ENCODE results near the gene COLEC11. TPM values are rescaled to one million over a fixed set of nuclear protein-coding genes. Genes with fewer than 3 reads are reported as not detected.
A peak's percentile ranks its signal among the peaks of the same experiment; 100 is the strongest.

Gene COLEC11
- total and polyA plus RNA-seq, 12 donors = 16.8 to 155 (median 69.3) TPM

DNA sequence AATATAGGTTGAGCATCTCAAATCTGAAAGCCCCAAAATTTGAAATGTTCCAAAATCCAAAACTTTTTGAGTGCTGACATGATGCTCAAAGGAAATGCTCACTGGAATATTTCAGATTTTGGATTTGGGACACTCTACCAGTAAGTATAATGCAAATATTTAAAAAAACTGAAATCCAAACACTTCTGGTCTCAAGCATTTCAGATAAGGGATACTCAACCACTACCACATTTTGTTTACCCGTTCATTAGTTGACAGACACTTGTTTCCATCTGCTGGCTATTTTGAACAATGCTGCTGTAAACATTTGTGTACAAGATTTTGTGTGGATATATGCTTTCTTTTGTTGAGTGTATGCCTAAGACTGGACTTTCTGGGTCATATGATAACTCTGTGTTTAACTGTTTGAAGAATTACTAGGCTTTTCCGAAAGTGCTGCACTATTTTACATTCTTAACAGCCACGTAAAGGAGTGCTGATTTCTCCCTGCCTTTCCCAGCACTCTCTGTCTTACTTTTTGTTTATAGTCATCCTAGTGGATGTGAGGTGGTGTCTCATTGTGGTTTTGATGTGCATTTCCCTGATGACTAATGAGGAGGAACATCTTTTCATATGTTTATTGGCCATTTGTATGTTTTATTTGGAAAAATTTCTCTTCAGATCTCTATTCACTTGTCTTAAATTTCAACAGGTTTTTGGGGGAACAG is 89.0 kb downstream of the COLEC11 start:
- Histone ChIP-seq H3K36me3 (replicated peaks in 1 of 2) (no peaks in the 10 kb centered on the region), H3K4me3 (no peak overlapping the region), H3K4me1 (replicated peaks in 1 of 2) (no peaks in the 10 kb centered on the region), H3K27me3 (no peaks in the 10 kb centered on the region), H3K27ac (no peak overlapping the region), H3K9me3 (replicated peaks in 1 of 3) (no peaks in the 10 kb centered on the region)
- no peak for DNase-seq
- TF ChIP-seq, protein P1, sequence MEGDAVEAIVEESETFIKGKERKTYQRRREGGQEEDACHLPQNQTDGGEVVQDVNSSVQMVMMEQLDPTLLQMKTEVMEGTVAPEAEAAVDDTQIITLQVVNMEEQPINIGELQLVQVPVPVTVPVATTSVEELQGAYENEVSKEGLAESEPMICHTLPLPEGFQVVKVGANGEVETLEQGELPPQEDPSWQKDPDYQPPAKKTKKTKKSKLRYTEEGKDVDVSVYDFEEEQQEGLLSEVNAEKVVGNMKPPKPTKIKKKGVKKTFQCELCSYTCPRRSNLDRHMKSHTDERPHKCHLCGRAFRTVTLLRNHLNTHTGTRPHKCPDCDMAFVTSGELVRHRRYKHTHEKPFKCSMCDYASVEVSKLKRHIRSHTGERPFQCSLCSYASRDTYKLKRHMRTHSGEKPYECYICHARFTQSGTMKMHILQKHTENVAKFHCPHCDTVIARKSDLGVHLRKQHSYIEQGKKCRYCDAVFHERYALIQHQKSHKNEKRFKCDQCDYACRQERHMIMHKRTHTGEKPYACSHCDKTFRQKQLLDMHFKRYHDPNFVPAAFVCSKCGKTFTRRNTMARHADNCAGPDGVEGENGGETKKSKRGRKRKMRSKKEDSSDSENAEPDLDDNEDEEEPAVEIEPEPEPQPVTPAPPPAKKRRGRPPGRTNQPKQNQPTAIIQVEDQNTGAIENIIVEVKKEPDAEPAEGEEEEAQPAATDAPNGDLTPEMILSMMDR (IDR thresholded peaks at IDR 0.05) = no peak
- no peak for TF ChIP-seq POLR2A (IDR thresholded peaks at IDR 0.05)
- WGBS, 4 donors = 59 to 77% (median 65%) methylated on average over 3 of the region's 3 CpGs
- intact Hi-C loops (cut with DNase I) = no loop called here

DNA sequence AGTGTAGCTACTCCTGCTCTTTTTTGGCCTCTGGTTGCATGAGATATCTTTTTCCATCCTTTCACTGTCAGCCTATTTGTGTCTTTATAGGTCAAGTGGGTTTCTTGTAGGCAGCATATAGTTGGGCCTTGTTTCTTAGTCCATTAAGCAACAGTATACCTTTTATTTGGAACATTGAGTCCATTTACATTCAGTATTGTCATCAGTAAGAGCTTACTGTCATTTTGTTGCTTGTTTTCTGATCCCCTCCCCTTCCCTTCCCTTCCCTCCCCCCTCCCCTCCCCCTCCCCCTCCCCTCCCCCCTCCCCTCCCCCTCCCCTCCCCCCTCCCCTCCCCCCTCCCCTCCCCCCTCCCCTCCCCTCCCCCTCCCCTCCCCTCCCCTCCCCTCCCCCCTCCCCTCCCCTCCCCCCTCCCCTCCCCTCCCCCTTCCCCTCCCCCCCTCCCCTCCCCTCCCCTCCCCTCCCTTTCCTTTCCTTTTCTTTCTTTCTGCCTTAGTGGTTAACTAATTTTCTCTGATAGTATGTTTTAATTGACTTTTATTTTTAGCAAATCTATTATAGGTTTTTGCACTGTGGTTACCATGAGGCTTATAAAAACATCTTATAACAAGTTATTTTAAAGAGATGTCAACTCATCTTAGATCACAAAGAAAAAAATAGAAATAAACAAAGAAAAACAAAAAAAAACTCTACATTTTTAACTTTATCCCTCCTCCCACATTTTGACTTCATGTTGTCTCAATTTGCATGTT is 95.3 kb downstream of the COLEC11 start:
- intact Hi-C loops (cut with DNase I) = no loop called here
- Histone ChIP-seq H3K36me3 (replicated peaks in 1 of 2) (no peaks in the 10 kb centered on the region), H3K4me1 (replicated peaks in 1 of 2) (no peaks in the 10 kb centered on the region), H3K27me3 (no peaks in the 10 kb centered on the region), H3K27ac (no peak overlapping the region), H3K4me3 (no peak overlapping the region), H3K9me3 (replicated peaks in 1 of 3) (no peaks in the 10 kb centered on the region)
- no peak for TF ChIP-seq POLR2A (IDR thresholded peaks at IDR 0.05)
- TF ChIP-seq, protein P1 (IDR thresholded peaks at IDR 0.05) = no peak
- DNase-seq = no peak

DNA sequence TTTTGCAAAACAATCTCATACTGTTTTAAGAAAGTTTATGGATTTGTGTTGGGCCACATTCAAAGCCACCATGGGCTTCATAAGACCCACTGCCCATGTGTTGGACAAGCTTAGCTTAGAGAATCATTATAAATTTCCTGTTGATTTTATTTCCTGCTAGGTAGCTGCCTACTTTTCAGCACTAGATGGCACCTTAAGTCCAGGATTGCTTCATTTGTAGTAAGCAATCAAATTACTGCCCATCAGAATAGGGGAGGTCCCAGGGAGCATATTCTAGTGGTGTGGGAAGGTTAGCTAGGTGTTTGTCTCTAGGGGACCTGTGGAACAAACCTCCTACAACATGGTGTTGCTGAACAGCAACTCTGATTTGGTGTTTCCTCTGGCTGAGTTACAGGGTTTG is 97.5 kb downstream of the COLEC11 start:
- Histone ChIP-seq H3K9me3 (replicated peaks in 1 of 3) (no peaks in the 10 kb centered on the region), H3K27me3 (no peaks in the 10 kb centered on the region), H3K4me3 (no peak overlapping the region), H3K27ac (no peak overlapping the region), H3K4me1 (replicated peaks in 1 of 2) (no peaks in the 10 kb centered on the region), H3K36me3 (replicated peaks in 1 of 2) (no peaks in the 10 kb centered on the region)
- intact Hi-C loops (cut with DNase I) = no loop called here
- TF ChIP-seq, protein P1 (IDR thresholded peaks at IDR 0.05) = peak in 5 of 6 experiments; percentile 17 to 42 (median 30)
- no peak for TF ChIP-seq POLR2A (IDR thresholded peaks at IDR 0.05)
- no peak for DNase-seq

Small RNA genes lying within 50 kb of the gene (small RNA-seq; reads per million reads assigned to genes)
- gene TMSB4XP2 = 0 reads per million in 2 donors

Other genes starting within 250 kb of the COLEC11 start
- 10 to 100 TPM; 20.1 to 37.9 (median 29.9) TPM for gene EIPR1, start 217.3 kb upstream of the COLEC11 start, total RNA-seq
- gene EIPR1, start 217.3 kb upstream of the COLEC11 start, polyA plus RNA-seq = 10 to 100 TPM; 10.3 to 33.5 (median 11.5) TPM
- gene TRAPPC12, start 215.4 kb upstream of the COLEC11 start, total RNA-seq = 100 to 1,000 TPM in 4 of 9 donors, 10 to 100 TPM in 5; 58.3 to 148 (median 97.6) TPM
- 100 to 1,000 TPM in 2 of 3 donors, 10 to 100 TPM in 1; 70.1 to 334 (median 254) TPM for gene TRAPPC12, start 215.4 kb upstream of the COLEC11 start, polyA plus RNA-seq
- 100 to 1,000 TPM in 5 of 9 donors, 10 to 100 TPM in 4; 79.6 to 147 (median 109) TPM for gene ADI1, start 75.6 kb upstream of the COLEC11 start, total RNA-seq
- 100 to 1,000 TPM in 1 of 3 donors, 10 to 100 TPM in 2; 50.0 to 160 (median 64.3) TPM for gene ADI1, start 75.6 kb upstream of the COLEC11 start, polyA plus RNA-seq
- gene RNASEH1, start 36.8 kb upstream of the COLEC11 start, total RNA-seq = 10 to 100 TPM in 8 of 9 donors, 1 to 10 TPM in 1; 7.0 to 27.6 (median 17.7) TPM
- gene RNASEH1, start 36.8 kb upstream of the COLEC11 start, polyA plus RNA-seq = 10 to 100 TPM in 1 of 3 donors, 1 to 10 TPM in 2; 4.5 to 25.6 (median 9.7) TPM
- 1,000 to 10,000 TPM in 5 of 9 donors, 100 to 1,000 TPM in 4; 815 to 2,720 (median 1,452) TPM for gene RPS7, start 19.9 kb upstream of the COLEC11 start, total RNA-seq
- 1,000 to 10,000 TPM; 1,199 to 2,655 (median 1,714) TPM for gene RPS7, start 19.9 kb upstream of the COLEC11 start, polyA plus RNA-seq
- gene ALLC, start 63.1 kb downstream of the COLEC11 start, total RNA-seq = 1 to 10 TPM in 1 of 9 donors, under 1 TPM in 3, not detected in 5; 0.47 to 1.0 (median 0.65) TPM
- 1 to 10 TPM in 2 of 3 donors, under 1 TPM in 1; 0.07 to 7.9 (median 2.8) TPM for gene ALLC, start 63.1 kb downstream of the COLEC11 start, polyA plus RNA-seq
- under 1 TPM in 3 of 9 donors, not detected in 6; 0.30 to 0.39 (median 0.39) TPM for gene DCDC2C, start 108.5 kb downstream of the COLEC11 start, total RNA-seq
- 1 to 10 TPM in 1 of 3 donors, under 1 TPM in 2; 0.18 to 2.0 (median 0.71) TPM for gene DCDC2C, start 108.5 kb downstream of the COLEC11 start, polyA plus RNA-seq

Measured in adrenal gland (tissue), 12 donors.